ENCODE results near the gene ZGPAT. TPM values are rescaled to one million over a fixed set of nuclear protein-coding genes. Genes with fewer than 3 reads are reported as not detected.

Gene ZGPAT
- total and polyA plus RNA-seq, 2 of the 8 experiments (the other 6 are each of a cell fraction or from before 2014, with no cell fraction given) = 14.5 to 21.4 TPM

- H3K4me3 ChIP-seq (ENCODE audit: extremely low read depth in 1 of 4, insufficient read depth in 2 of 4, low read depth in 3 of 4, low read length in 4 of 4) = no peak overlapping the region
- H4K20me1 ChIP-seq (replicated peaks in 1 of 2; ENCODE audit: control insufficient read depth in 1 of 2, insufficient read depth in 2 of 2, low read length in 2 of 2) = peaks cover 2 to 13% of the 10 kb centered on the region in 2 experiments
- H3K27me3 ChIP-seq (replicated peaks in 1 of 4; ENCODE audit: control insufficient read depth in 3 of 4, extremely low read depth in 1 of 4, insufficient read depth in 3 of 4, low read length in 3 of 4) = no peaks in the 10 kb centered on the region
- no peak overlapping the region for H3K4ac ChIP-seq (replicated peaks; ENCODE audit: insufficient read length, low read depth, low read length)
- H3K27ac ChIP-seq (ENCODE audit: low read depth, low read length) = no peak overlapping the region
- no peak overlapping the region; a peak in 1 of 7 replicates for H3K9ac ChIP-seq (replicated peaks in 1 of 4; ENCODE audit: extremely low read depth in 1 of 4, low read depth in 3 of 4, low read length in 3 of 4)
- WGBS, 2 experiments (ENCODE audit: extremely low coverage in 1 of 2, insufficient coverage in 1 of 2, insufficient read length in 1 of 2, insufficient replicate concordance in 2 of 2, low coverage in 1 of 2, low lambda C conversion rate in 2 of 2, missing lambda C conversion rate in 1 of 2) = 95% methylated on average over 43 of the region's 43 CpGs; no CpG with 5 or more reads in 1 of the 2 experiments
- peaks cover 0 to 12% (median 7%) of the 10 kb centered on the region in 4 experiments; a peak in 4 of 7 replicates for H3K4me1 ChIP-seq (replicated peaks in 1 of 4; ENCODE audit: control insufficient read depth in 3 of 4, insufficient read depth in 4 of 4, low read length in 3 of 4)
- no peak for DNase-seq (ENCODE audit: low read depth in 1 of 2, low spot score in 2 of 2)
- H2BK120ac ChIP-seq (replicated peaks; ENCODE audit: low read depth, low read length) = no peak overlapping the region
- no peak overlapping the region for H3K14ac ChIP-seq (ENCODE audit: insufficient read length)
- 0 out of 2 replicates have a peak, but pooled peaks cover 2% of the 10 kb centered on the region for H3K79me1 ChIP-seq (ENCODE audit: low read depth, low read length)
- H3K23me2 ChIP-seq (ENCODE audit: low read depth, low read length) = peaks cover 5% of the 10 kb centered on the region; the same call in 1 of the 2 replicates
- no peak overlapping the region for H3K56ac ChIP-seq (replicated peaks; ENCODE audit: insufficient read length, low read depth, low read length)
- H3K9me3 ChIP-seq (ENCODE audit: insufficient read depth in 2 of 2, low read depth in 1 of 2, low read length in 1 of 2) = no peaks in the 10 kb centered on the region
- no peak overlapping the region for H2BK12ac ChIP-seq (ENCODE audit: low read depth, low read length)
- ChIA-PET POLR2A (ENCODE audit: partially characterized antibody) (interaction anchor here (1.1 to 4.1 kb wide), 5 partner anchors 9 to 407 kb away, joined by 3 to 15 read pairs (median 5); partner anchors contain the start of genes RTEL1 and SLC2A4RG), CTCF (ENCODE audit: partially characterized antibody) (interaction anchor here (0.7 kb wide), 1 partner anchor 109 kb away, joined by 3 read pairs; no protein-coding TSS in a partner anchor)
- no peak overlapping the region for H2BK20ac ChIP-seq (ENCODE audit: low read length)
- H4K8ac ChIP-seq (ENCODE audit: extremely low read depth, insufficient read depth, low read length) = 0 out of 2 replicates have a peak overlapping the region, but pooled peaks have one; percentile 2
- no peak overlapping the region for H3K18ac ChIP-seq (ENCODE audit: extremely low read depth, low read length)
- H2BK15ac ChIP-seq (ENCODE audit: low read length) = no peak overlapping the region
- H4K91ac ChIP-seq (replicated peaks; ENCODE audit: insufficient read length, low read length) = no peak overlapping the region
- FAIRE-seq = no peak
- no peak overlapping the region for H4K5ac ChIP-seq (ENCODE audit: insufficient read length, low read depth, low read length)
- no peak overlapping the region for H2AK5ac ChIP-seq (ENCODE audit: low read depth, low read length)
- no peak overlapping the region for H3K4me2 ChIP-seq (ENCODE audit: insufficient read depth in 1 of 2, low read depth in 2 of 2, low read length in 2 of 2)
- no peaks in the 10 kb centered on the region for H3K79me2 ChIP-seq (ENCODE audit: control insufficient read depth in 1 of 2, insufficient read depth in 2 of 2, low read length in 2 of 2)
- no peak overlapping the region for H3K23ac ChIP-seq (ENCODE audit: insufficient read length)
- H3K36me3 ChIP-seq (ENCODE audit: control insufficient read depth in 2 of 4, insufficient read depth in 4 of 4, low read length in 3 of 4) = peaks cover 0 to 10% (median 5%) of the 10 kb centered on the region in 4 experiments; a peak in 5 of 8 replicates
- no peak overlapping the region for H2BK5ac ChIP-seq (ENCODE audit: low read depth, low read length)
- H2AFZ ChIP-seq (ENCODE audit: low read length) = no peak overlapping the region
- no peak for TF ChIP-seq CHD2 (IDR thresholded peaks at IDR 0.05; ENCODE audit: low read length)
- TF ChIP-seq POU5F1 (IDR thresholded peaks at IDR 0.05; ENCODE audit: low read depth, low read length) = no peak
- no peak for TF ChIP-seq RBBP5 (IDR thresholded peaks at IDR 0.05; ENCODE audit: borderline replicate concordance, low read depth, low read length)
- no peak for TF ChIP-seq EZH2 (IDR thresholded peaks at IDR 0.05; ENCODE audit: low read depth, low read length, severe bottlenecking)
- TF ChIP-seq CREB1 (IDR thresholded peaks at IDR 0.05) = no peak
- TF ChIP-seq SP1 (IDR thresholded peaks at IDR 0.05; ENCODE audit: low read depth, low read length) = no peak
- TF ChIP-seq CTCF (IDR thresholded peaks at IDR 0.05; ENCODE audit: control extremely low read depth in 1 of 3, insufficient read depth in 1 of 3, low read depth in 1 of 3, low read length in 3 of 3) = no peak
- no peak for TF ChIP-seq TAF1 (IDR thresholded peaks at IDR 0.05; ENCODE audit: low read depth, low read length)
Measured at GRCh38 chr20:63700199-63701050, 7.4 kb upstream of the ZGPAT start.

Data from H1 (cell line).